Activated T-cell treated with anti-CD3 and anti-CD28 coated beads, Interleukin-2, amount 50 U/mL, for 24 hours (primary cell): ENCODE data around the gene NGB.

Experiments used
- DNase-seq: peaks from one replicate; pipeline ENCODE4 v3.0.0-alpha.2; 2020
- H3K27ac Mint-ChIP-seq: 2 replicates; pipeline ENCODE4 v1.8.0; 2020; ENCODE audit warnings: mild to moderate bottlenecking, mixed read lengths
- H3K27me3 Mint-ChIP-seq: 2 replicates; pipeline ENCODE4 v1.8.0; 2020; ENCODE audit warnings: mixed read lengths
- H3K36me3 Mint-ChIP-seq: 2 replicates; pipeline ENCODE4 v1.8.0; 2020; ENCODE audit warnings: low read depth, mixed read lengths
- H3K4me1 Mint-ChIP-seq: 2 replicates; pipeline ENCODE4 v1.8.0; 2020; ENCODE audit warnings: low read depth, mixed read lengths
- H3K4me3 Mint-ChIP-seq: 2 replicates; pipeline ENCODE4 v1.8.0; 2020; ENCODE audit warnings: mild to moderate bottlenecking, moderate library complexity, mixed read lengths
- H3K9me3 Mint-ChIP-seq: 2 replicates; pipeline ENCODE4 v1.8.0; 2020; ENCODE audit warnings: mixed read lengths

Gene NGB

DNA sequence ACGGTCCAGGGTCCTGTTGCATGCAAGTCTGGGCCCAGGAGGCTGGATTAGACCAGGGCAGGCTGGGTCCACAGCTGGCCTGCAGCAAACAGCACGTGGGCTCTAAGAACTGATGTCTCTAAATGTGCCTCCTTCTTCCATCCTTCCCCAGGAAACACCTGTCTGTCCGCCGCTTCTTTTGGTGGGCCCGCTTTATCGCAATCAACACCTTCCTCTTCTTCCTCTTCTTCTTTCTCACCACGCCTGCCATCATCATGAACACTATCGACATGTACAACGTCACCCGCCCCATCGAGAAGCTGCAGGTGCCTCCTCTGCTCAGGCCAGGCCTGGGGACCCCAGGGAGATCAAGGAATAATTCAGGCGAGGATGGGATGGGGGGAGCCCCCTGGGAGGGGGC, 28.3 kb downstream of the NGB start:
- H3K27ac Mint-ChIP-seq: no peak overlapping the region
- H3K27me3 Mint-ChIP-seq: no peaks in the 10 kb centered on the region
- H3K9me3 Mint-ChIP-seq: no peaks in the 10 kb centered on the region
- no peak overlapping the region for H3K4me3 Mint-ChIP-seq
- no peak for DNase-seq
- H3K4me1 Mint-ChIP-seq: no peaks in the 10 kb centered on the region
- no peaks in the 10 kb centered on the region for H3K36me3 Mint-ChIP-seq

DNA sequence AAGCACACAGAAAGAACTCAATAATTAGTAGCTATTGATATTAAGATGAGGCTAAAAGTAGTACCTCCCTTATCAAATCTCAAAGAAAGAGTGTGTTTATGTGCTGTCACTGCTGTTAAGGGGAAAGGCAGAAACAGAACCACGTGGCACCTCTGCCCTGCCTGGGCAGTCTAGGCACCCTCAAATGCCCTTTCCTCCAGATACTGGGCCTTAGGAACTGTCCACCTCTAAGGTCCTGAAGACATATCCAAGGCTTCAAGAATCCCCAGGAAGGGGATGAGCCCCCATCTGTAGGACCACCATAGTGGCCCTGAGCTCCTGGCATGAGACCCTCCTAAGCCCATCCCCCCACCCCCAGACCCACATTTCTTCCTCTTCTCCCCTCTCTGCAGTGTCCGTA, 29.1 kb downstream of the NGB start:
- Mint-ChIP-seq H3K27me3 (no peaks in the 10 kb centered on the region), H3K4me3 (no peak overlapping the region), H3K9me3 (no peaks in the 10 kb centered on the region), H3K4me1 (no peaks in the 10 kb centered on the region), H3K27ac (no peak overlapping the region), H3K36me3 (no peaks in the 10 kb centered on the region)
- no peak for DNase-seq

DNA sequence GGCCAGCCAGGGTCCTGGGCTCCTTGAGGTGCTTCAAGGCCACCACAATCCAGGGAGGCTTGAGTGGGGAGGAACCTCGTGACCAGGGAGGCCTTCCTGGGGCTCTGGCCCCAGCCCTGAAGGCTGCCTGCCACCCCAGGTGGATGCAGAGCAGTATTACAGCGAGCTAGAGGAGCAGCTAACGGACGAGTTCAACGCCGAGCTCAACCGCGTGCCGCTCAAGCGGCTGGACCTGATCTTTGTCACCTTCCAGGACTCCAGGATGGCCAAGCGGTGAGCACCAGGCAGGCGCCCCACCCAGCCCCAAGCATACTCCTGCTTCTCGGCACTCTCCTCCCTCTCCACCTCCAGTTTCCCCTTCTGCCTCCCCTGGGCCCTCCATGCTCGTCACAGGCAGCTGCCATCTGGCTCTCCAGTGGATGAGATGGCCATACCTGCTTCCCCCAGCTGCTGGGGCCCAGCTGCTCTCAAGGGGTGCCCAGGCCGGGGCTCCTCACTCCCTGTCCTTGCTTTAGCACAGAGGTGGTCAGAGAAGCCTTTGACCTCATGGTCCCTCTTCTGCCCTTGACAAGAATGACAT, 30.6 kb downstream of the NGB start:
- Mint-ChIP-seq H3K4me3 (no peak overlapping the region), H3K4me1 (no peaks in the 10 kb centered on the region), H3K9me3 (no peaks in the 10 kb centered on the region), H3K27ac (no peak overlapping the region), H3K36me3 (no peaks in the 10 kb centered on the region), H3K27me3 (no peaks in the 10 kb centered on the region)
- no peak for DNase-seq

DNA sequence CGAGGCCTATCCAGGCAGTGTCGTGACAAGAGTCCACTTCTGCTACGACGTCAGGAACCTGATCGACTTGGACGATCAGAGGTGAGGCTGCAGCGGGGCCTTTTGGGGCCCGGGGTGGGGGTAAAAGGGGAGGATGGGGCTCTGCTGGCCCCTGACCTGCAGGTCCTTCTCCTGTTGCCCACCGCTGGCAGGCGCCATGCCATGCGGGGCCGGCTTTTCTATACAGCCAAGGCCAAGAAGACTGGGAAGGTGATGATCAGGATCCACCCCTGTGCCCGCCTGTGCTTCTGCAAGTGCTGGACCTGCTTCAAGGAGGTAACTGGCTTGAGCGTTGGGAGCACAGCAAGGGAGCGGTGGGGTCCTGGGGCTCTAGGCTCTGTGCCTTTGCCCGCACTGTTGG, 31.6 kb downstream of the NGB start:
- DNase-seq: no peak
- Mint-ChIP-seq H3K4me3 (no peak overlapping the region), H3K9me3 (no peaks in the 10 kb centered on the region), H3K36me3 (no peaks in the 10 kb centered on the region), H3K27ac (no peak overlapping the region), H3K27me3 (no peaks in the 10 kb centered on the region), H3K4me1 (no peaks in the 10 kb centered on the region)

DNA sequence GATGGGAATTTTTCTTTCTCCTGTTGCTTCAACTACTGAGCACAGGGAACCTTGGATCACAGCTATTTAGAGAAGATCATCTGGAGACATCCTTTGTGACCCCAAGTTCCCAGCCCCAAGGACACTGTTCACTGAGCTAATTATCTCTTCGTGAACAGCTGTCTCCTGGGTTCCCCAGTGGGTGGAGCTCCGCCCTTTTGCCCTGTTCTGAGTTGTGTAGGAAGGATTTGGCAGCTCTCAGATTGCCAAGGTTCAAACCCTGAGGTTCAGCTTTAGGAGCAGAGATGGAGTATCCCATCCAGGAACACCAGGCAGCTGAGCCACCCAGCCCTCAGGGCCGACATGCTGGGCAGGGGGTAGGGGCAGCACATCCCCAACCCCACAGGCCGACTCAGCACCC, 32.0 kb downstream of the NGB start:
- no peak overlapping the region for H3K4me3 Mint-ChIP-seq
- H3K4me1 Mint-ChIP-seq: no peaks in the 10 kb centered on the region
- no peaks in the 10 kb centered on the region for H3K27me3 Mint-ChIP-seq

GRCh38 chr14:77238356-77238755, 32.6 kb downstream of the NGB start:
- Mint-ChIP-seq H3K4me3 (no peak overlapping the region), H3K36me3 (no peaks in the 10 kb centered on the region), H3K27me3 (no peaks in the 10 kb centered on the region), H3K9me3 (no peaks in the 10 kb centered on the region), H3K27ac (no peak overlapping the region), H3K4me1 (no peaks in the 10 kb centered on the region)
- no peak for DNase-seq

More for the DNA sequence above, 32.0 kb downstream of the NGB start:
- Mint-ChIP-seq H3K36me3 (no peaks in the 10 kb centered on the region), H3K9me3 (no peaks in the 10 kb centered on the region), H3K27ac (no peak overlapping the region)
- DNase-seq: no peak

GRCh38 chr14:77236814-77237213, 34.2 kb downstream of the NGB start:
- no peaks in the 10 kb centered on the region for H3K9me3 Mint-ChIP-seq
- H3K27me3 Mint-ChIP-seq: no peaks in the 10 kb centered on the region
- H3K36me3 Mint-ChIP-seq: no peaks in the 10 kb centered on the region
- no peaks in the 10 kb centered on the region for H3K4me1 Mint-ChIP-seq
- DNase-seq: no peak
- H3K27ac Mint-ChIP-seq: no peak overlapping the region
- H3K4me3 Mint-ChIP-seq: no peak overlapping the region

DNA sequence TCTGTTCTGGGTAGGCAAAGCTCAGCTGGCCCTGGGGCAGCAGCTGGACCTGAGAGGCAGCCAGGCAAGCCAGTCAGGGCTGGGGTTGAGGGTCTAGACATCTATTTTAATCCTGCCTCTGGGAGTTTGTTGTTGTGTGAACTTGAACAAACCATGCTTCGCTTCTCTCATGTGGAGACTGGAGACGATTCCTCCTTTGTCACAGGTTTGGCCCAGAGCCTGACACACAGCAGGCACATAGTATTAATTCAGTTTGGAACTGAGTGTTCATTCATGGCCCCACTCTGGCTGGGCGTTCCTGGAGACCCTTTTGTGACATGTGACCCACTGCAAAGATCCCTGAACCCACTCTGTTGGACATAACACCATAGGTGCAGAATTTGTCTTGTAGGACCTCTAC, 39.3 kb downstream of the NGB start:
- no peak overlapping the region for H3K4me3 Mint-ChIP-seq
- DNase-seq: no peak
- H3K9me3 Mint-ChIP-seq: no peaks in the 10 kb centered on the region
- no peak overlapping the region for H3K27ac Mint-ChIP-seq
- H3K27me3 Mint-ChIP-seq: no peaks in the 10 kb centered on the region
- H3K36me3 Mint-ChIP-seq: no peaks in the 10 kb centered on the region
- H3K4me1 Mint-ChIP-seq: no peaks in the 10 kb centered on the region

DNA sequence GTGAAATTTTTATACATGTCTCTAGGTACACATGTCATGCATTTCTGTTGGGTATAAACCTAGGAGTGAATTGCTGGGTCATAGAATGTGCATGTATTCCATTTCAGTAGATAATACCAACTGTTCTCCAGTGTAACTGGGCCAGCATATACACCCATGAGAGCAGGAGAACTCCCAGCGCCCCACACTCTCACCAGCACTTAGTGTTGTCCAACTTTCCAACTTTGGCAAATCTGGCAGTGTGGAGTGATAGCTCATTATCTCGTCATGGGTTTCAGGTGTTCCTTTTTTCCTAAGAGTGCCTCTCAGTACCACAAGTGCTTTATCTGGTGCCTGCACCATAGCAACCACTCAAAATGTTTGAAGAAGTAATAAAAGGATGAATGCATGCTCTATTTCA, 40.1 kb downstream of the NGB start:
- Mint-ChIP-seq H3K4me1 (no peaks in the 10 kb centered on the region), H3K36me3 (no peaks in the 10 kb centered on the region)

GRCh38 chr14:77228056-77228455, 43.0 kb downstream of the NGB start:
- Mint-ChIP-seq H3K4me3 (no peak overlapping the region), H3K9me3 (no peaks in the 10 kb centered on the region), H3K27ac (no peak overlapping the region), H3K4me1 (no peaks in the 10 kb centered on the region), H3K27me3 (no peaks in the 10 kb centered on the region), H3K36me3 (no peaks in the 10 kb centered on the region)
- no peak for DNase-seq

More for the DNA sequence above, 40.1 kb downstream of the NGB start:
- no peak for DNase-seq
- Mint-ChIP-seq H3K27ac (no peak overlapping the region), H3K9me3 (no peaks in the 10 kb centered on the region), H3K4me3 (no peak overlapping the region), H3K27me3 (no peaks in the 10 kb centered on the region)

GRCh38 chr14:77225892-77226557, 45.0 kb downstream of the NGB start:
- no peak overlapping the region for H3K27ac Mint-ChIP-seq
- H3K9me3 Mint-ChIP-seq: no peaks in the 10 kb centered on the region
- H3K36me3 Mint-ChIP-seq: no peaks in the 10 kb centered on the region
- DNase-seq: no peak
- H3K4me3 Mint-ChIP-seq: no peak overlapping the region
- H3K4me1 Mint-ChIP-seq: no peaks in the 10 kb centered on the region
- no peaks in the 10 kb centered on the region for H3K27me3 Mint-ChIP-seq

GRCh38 chr14:77225254-77225653, 45.8 kb downstream of the NGB start:
- H3K27me3 Mint-ChIP-seq: no peaks in the 10 kb centered on the region
- no peak overlapping the region for H3K27ac Mint-ChIP-seq
- H3K4me3 Mint-ChIP-seq: no peak overlapping the region
- no peaks in the 10 kb centered on the region for H3K4me1 Mint-ChIP-seq
- no peaks in the 10 kb centered on the region for H3K36me3 Mint-ChIP-seq
- no peak for DNase-seq
- no peaks in the 10 kb centered on the region for H3K9me3 Mint-ChIP-seq

DNA sequence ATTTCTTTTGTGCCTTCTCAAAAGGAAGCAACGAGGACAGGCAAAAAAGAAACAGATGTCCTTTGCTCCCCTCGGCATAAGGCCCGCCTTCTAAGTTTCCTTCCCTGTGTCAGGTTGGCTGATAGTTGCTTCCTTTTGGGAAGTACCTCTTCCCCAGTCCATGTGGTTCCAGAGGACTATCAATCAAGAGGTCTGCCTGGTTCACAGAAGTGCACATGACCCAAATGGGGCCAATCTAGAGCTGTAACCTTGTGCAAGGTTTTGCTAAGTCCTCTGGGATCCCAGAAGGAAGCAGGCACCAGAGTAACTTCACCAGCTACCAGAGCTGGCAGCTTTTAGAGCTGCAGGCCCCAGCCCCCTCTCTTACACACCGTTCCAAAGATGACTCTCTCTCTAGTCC, 46.8 kb downstream of the NGB start:
- no peaks in the 10 kb centered on the region for H3K9me3 Mint-ChIP-seq
- H3K4me3 Mint-ChIP-seq: no peak overlapping the region
- DNase-seq: no peak
- H3K27me3 Mint-ChIP-seq: no peaks in the 10 kb centered on the region
- H3K27ac Mint-ChIP-seq: no peak overlapping the region
- no peaks in the 10 kb centered on the region for H3K4me1 Mint-ChIP-seq
- H3K36me3 Mint-ChIP-seq: no peaks in the 10 kb centered on the region

DNA sequence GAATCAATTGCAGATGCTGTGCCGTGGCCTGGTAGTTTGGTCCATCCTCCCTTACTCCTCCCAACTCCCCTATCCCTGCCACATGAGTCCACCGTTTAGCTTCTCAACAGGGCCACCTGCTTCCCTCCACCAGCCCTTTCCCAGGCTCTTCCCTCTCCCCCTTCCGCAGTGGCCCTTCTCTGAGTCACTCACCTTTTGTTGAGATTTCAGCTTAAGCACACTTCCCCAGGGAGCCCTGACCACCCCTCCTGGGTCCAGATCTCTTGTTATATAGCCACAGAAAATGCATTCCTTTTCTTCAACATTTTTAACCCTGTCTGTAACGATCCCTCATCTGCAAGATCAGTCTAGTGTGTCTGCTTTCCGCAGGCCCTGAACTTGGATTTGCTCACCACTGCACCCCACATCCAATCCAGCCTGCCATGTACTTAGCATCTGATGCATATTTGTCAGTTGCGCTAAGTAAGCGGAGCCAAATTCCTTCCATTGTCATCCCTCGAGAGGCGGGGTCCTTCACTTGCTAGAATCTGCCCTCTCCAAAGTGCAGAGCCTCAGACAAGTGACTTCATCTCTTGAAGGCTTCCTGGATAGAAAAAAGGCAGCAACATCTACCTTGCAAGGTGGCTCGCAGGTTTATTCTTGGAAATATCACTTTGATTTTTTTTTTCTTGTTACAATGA, 48.3 kb downstream of the NGB start:
- no peak for DNase-seq
- no peak overlapping the region for H3K27ac Mint-ChIP-seq
- H3K4me1 Mint-ChIP-seq: no peaks in the 10 kb centered on the region
- no peak overlapping the region for H3K4me3 Mint-ChIP-seq
- no peaks in the 10 kb centered on the region for H3K27me3 Mint-ChIP-seq
- no peaks in the 10 kb centered on the region for H3K9me3 Mint-ChIP-seq
- H3K36me3 Mint-ChIP-seq: no peaks in the 10 kb centered on the region

- Mint-ChIP-seq H3K4me3 (no peak overlapping the region), H3K36me3 (no peaks in the 10 kb centered on the region), H3K4me1 (no peaks in the 10 kb centered on the region), H3K27ac (peak overlapping the region; percentile 24), H3K27me3 (peaks cover 9% of the 10 kb centered on the region), H3K9me3 (no peaks in the 10 kb centered on the region)
- no peak for DNase-seq
Measured at GRCh38 chr14:77221241-77221871, 49.6 kb downstream of the NGB start.
